ENCODE data around the gene CD83. TPM values are rescaled to one million over a fixed set of nuclear protein-coding genes. Genes with fewer than 3 reads are reported as not detected.

Gene CD83
- total and polyA plus RNA-seq, 9 of the 15 experiments (the other 6 are each of a cell fraction or from before 2014, with no cell fraction given), result 2.5 to 4.1 (median 3.4) TPM

- no peak for TF ChIP-seq E2F8 (IDR thresholded peaks at IDR 0.05; ENCODE audit: low read depth, partially characterized antibody)
Observed at GRCh38 chr6:14117158-14118090, at the start of gene CD83 (continued).

- in situ Hi-C loops (cut with MboI), result loop anchor here (5.0 kb wide), 1 partner anchor 266 kb away; no protein-coding TSS in a partner anchor
Observed at GRCh38 chr6:14068133-14068532, 49.4 kb upstream of the CD83 start.

More at GRCh38 chr6:14068133-14068532, 49.4 kb upstream of the CD83 start:
- Histone ChIP-seq H3K79me2 (ENCODE audit: control insufficient read depth, insufficient read depth, low read length) (no peaks in the 10 kb centered on the region), H3K9me3 (replicated peaks; ENCODE audit: control insufficient read depth, insufficient read depth, low read depth, low read length) (no peaks in the 10 kb centered on the region), H3K4me3 (no peak overlapping the region), H3K27ac (ENCODE audit: extremely low read depth, low read depth, low read length) (no peak overlapping the region), H3K9ac (ENCODE audit: insufficient read depth in 1 of 2, low read depth in 2 of 2, low read length in 2 of 2) (no peak overlapping the region), H4K20me1 (replicated peaks; ENCODE audit: control insufficient read depth, insufficient read depth, low read length) (no peaks in the 10 kb centered on the region), H3K4me1 (replicated peaks in 1 of 2; ENCODE audit: control insufficient read depth in 2 of 2, insufficient read depth in 2 of 2, low read length in 2 of 2) (no peaks in the 10 kb centered on the region), H3K9me1 (ENCODE audit: control insufficient read depth, insufficient read depth, low read length) (no peaks in the 10 kb centered on the region), H3K36me3 (ENCODE audit: control insufficient read depth, insufficient read depth, low read length) (no peaks in the 10 kb centered on the region), H3K4me2 (ENCODE audit: insufficient read depth, low read length) (no peak overlapping the region), H3K27me3 (ENCODE audit: control insufficient read depth in 2 of 2, insufficient read depth in 2 of 2, low read length in 2 of 2) (no peaks in the 10 kb centered on the region), H2AFZ (ENCODE audit: low read depth, low read length) (no peak overlapping the region)
- no TSS peak for BruUV-seq (replicated peaks)
- TF ChIP-seq COPS2 (conservative IDR thresholded peaks at IDR 0.05) (no peak), ARHGAP35 (IDR thresholded peaks at IDR 0.05; ENCODE audit: partially characterized antibody) (no peak), CBX1 (IDR thresholded peaks at IDR 0.05; ENCODE audit: low read depth) (no peak), SMAD2 (IDR thresholded peaks at IDR 0.05; ENCODE audit: low read depth, low read length) (no peak), RFX1 (IDR thresholded peaks at IDR 0.05) (no peak), KDM2B (CRISPR knock-in tag; IDR thresholded peaks at IDR 0.05) (no peak)
- DNase-seq (ENCODE audit: extremely low read depth in 1 of 4, low spot score in 3 of 4) (no peak), FAIRE-seq (no peak), ATAC-seq (no peak)
- intact Hi-C loops (cut with micrococcal nuclease), result loop anchor here (5.0 kb wide), 1 partner anchor 731 kb away; no protein-coding TSS in a partner anchor
- POLR2A ChIA-PET, result interaction anchor here (1.3 to 1.6 kb wide), 2 partner anchors 13 to 29 kb away, joined by 4 read pairs; no protein-coding TSS in a partner anchor
- CTCF ChIA-PET (ENCODE audit: low intra/inter-chr PET ratio), result interaction anchor here (1.8 to 2.0 kb wide), 2 partner anchors 21 to 157 kb away, joined by 7 to 8 read pairs; no protein-coding TSS in a partner anchor
- WGBS (ENCODE audit: insufficient coverage, low coverage, missing lambda C conversion rate), result 57% methylated on average over 5 of the region's 5 CpGs

Measured in K562 (cell line).